Calu3 (cell line): ENCODE results near the gene OPCML. TPM values are rescaled to one million over a fixed set of nuclear protein-coding genes. Genes with fewer than 3 reads are reported as not detected.

Experiments used
- BruUV-seq: library from RNA; stranded (reverse); fragments of 400-500 nt; replicated peaks from 2 replicates; lab custom pipeline; 2021; lab: Mats Ljungman, UMichigan
- CTCF ChIA-PET: fragments of 300-600 bp; sonication (Branson Sonifier 250); formaldehyde crosslinking; loops from one replicate; lab custom pipeline; 2022; ENCODE audit warnings: antibody characterized with exemption; lab: Charles Lee
- DNase-seq: peaks from one replicate; pipeline ENCODE4 v3.0.0; 2022
- H3K27ac Mint-ChIP-seq: one replicate; pipeline ENCODE4 v1.8.0; 2022; ENCODE audit warnings: mixed read lengths; ENCODE audit not compliant: unreplicated experiment
- H3K27me3 Mint-ChIP-seq: one replicate; pipeline ENCODE4 v1.8.0; 2022; ENCODE audit warnings: mixed read lengths; ENCODE audit not compliant: unreplicated experiment
- H3K36me3 Mint-ChIP-seq: one replicate; pipeline ENCODE4 v1.8.0; 2022; ENCODE audit warnings: mild to moderate bottlenecking, moderate library complexity, mixed read lengths; ENCODE audit not compliant: insufficient read depth, unreplicated experiment
- H3K4me1 Mint-ChIP-seq: one replicate; pipeline ENCODE4 v1.8.0; 2022; ENCODE audit warnings: mild to moderate bottlenecking, low read depth, mixed read lengths; ENCODE audit not compliant: unreplicated experiment
- H3K4me3 Mint-ChIP-seq: one replicate; pipeline ENCODE4 v1.8.0; 2022; ENCODE audit warnings: mild to moderate bottlenecking, low read depth, moderate library complexity, mixed read lengths; ENCODE audit not compliant: unreplicated experiment
- H3K9me3 Mint-ChIP-seq: one replicate; pipeline ENCODE4 v1.8.0; 2022; ENCODE audit warnings: low read depth, mixed read lengths; ENCODE audit not compliant: unreplicated experiment
- CTCF ChIP-seq: fragments of 200-600 bp; IDR thresholded peaks from one replicate; pipeline ENCODE4 v1.8.0; 2022; ENCODE audit warnings: antibody characterized with exemption; ENCODE audit not compliant: unreplicated experiment
- intact Hi-C: fragments of 100-400 bp; cut with micrococcal nuclease; formaldehyde crosslinking; loops from one replicate; pipeline ENCODE4 v1.10.0; 2022; ENCODE audit not compliant: unreplicated experiment
- total RNA-seq: library from RNA; stranded (reverse); gene quantifications from 2 replicates; pipeline ENCODE4 v1.2.3, GENCODE V29; 2022

Gene OPCML
- total RNA-seq, 1 experiment from 2014 or later: not detected

DNA sequence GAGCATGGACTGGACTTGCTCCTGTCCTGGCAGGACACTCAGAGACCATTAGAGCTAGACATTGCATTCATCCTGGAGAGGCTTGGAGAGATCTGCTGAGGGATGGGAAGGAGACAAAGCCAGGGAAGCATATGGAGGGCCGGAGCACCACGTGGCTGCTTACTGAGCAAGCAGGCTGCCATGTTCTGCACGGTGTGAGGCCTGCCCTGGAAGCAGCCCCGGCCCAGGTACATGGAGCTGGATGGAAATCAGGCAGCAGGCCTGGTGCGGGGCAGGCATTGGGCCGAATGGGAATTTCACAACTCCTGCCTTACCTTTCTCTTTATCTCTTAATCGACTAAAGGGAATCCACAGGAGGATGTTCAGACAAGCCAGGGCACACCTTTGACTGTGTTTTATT is 371.5 kb downstream of the OPCML start:
- CTCF ChIA-PET: no interaction called here
- H3K4me1 Mint-ChIP-seq: no peaks in the 10 kb centered on the region
- H3K27ac Mint-ChIP-seq: no peak overlapping the region
- H3K27me3 Mint-ChIP-seq: no peaks in the 10 kb centered on the region
- no peak for TF ChIP-seq CTCF
- BruUV-seq: no TSS peak
- H3K9me3 Mint-ChIP-seq: peaks cover 10% of the 10 kb centered on the region
- intact Hi-C loops: no loop called here
- H3K4me3 Mint-ChIP-seq: no peak overlapping the region
- H3K36me3 Mint-ChIP-seq: no peaks in the 10 kb centered on the region
- no peak for DNase-seq

GRCh38 chr11:133156986-133157745 is 375.1 kb downstream of the OPCML start:
- Mint-ChIP-seq H3K27me3 (no peaks in the 10 kb centered on the region), H3K4me1 (no peaks in the 10 kb centered on the region), H3K9me3 (peaks cover 13% of the 10 kb centered on the region), H3K36me3 (no peaks in the 10 kb centered on the region), H3K4me3 (no peak overlapping the region), H3K27ac (no peak overlapping the region)
- BruUV-seq: no TSS peak
- intact Hi-C loops: no loop called here
- CTCF ChIA-PET: no interaction called here
- DNase-seq: no peak
- no peak for TF ChIP-seq CTCF

DNA sequence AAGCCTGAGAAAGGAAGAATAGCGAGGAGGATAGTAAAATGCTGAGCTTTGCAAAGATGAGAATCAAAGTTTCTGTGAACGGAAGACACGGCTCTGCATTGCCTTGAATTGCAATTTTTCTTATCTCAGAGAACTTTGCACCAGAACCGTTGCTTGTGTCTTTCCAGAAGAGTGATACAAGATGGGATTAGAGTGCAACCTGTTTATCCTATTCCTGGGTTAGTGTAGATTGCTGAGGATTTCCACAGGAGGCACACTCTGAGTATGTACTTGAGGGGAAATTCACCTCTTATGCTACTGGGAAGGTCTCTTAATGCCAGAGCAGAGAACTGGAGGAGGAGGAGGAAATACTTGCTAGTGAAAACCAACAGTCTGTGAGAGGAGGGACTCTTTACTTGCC is 377.5 kb downstream of the OPCML start:
- H3K4me1 Mint-ChIP-seq: no peaks in the 10 kb centered on the region
- H3K27ac Mint-ChIP-seq: no peak overlapping the region
- no peaks in the 10 kb centered on the region for H3K36me3 Mint-ChIP-seq
- CTCF ChIA-PET: no interaction called here
- peaks cover 10% of the 10 kb centered on the region for H3K9me3 Mint-ChIP-seq
- no peak overlapping the region for H3K4me3 Mint-ChIP-seq
- intact Hi-C loops: no loop called here
- BruUV-seq: no TSS peak
- no peaks in the 10 kb centered on the region for H3K27me3 Mint-ChIP-seq
- DNase-seq: no peak
- no peak for TF ChIP-seq CTCF

DNA sequence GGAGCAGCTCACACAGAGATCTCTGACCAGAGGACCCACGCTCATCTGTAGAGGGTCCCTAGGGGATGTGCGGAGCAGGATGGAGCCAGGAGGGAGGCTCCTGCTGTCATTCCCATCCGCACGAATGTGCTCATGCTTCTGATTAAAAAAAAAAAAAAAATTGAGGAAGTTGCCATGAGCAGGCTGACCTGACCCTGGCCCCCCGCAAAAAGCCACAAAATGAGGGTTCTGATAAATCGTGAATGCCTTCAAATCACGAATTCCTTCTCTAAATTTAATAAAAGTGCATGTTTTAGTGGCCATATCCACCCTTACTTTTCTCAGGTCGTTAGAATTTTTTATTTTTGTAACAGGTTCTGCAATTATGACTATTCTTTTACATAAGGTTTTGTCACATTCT is 378.2 kb downstream of the OPCML start:
- no peaks in the 10 kb centered on the region for H3K4me1 Mint-ChIP-seq
- CTCF ChIA-PET: no interaction called here
- no peaks in the 10 kb centered on the region for H3K36me3 Mint-ChIP-seq
- no peak overlapping the region for H3K4me3 Mint-ChIP-seq
- no peak overlapping the region for H3K27ac Mint-ChIP-seq
- no peak for TF ChIP-seq CTCF
- intact Hi-C loops: no loop called here
- peaks cover 12% of the 10 kb centered on the region for H3K9me3 Mint-ChIP-seq
- no peak for DNase-seq
- BruUV-seq: no TSS peak
- no peaks in the 10 kb centered on the region for H3K27me3 Mint-ChIP-seq
